KMS-11 (cell line): ENCODE data around the gene IGLON5.

ENCODE experiments used
- H2AFZ ChIP-seq: fragments of 200-600 bp; sonication (generic); 2 replicates; pipeline ENCODE4 v1.6.1; 2016; ENCODE audit warnings: antibody characterized with exemption, mixed run types, low read depth
- H3K27ac ChIP-seq: fragments of 200-600 bp; sonication (generic); 2 replicates; pipeline ENCODE4 v1.6.1; 2016; ENCODE audit warnings: mild to moderate bottlenecking, mixed run types
- H3K27me3 ChIP-seq: fragments of 200-600 bp; sonication (generic); 2 replicates; pipeline ENCODE4 v1.6.1; 2017; ENCODE audit warnings: mild to moderate bottlenecking, low read depth, mixed run types, moderate library complexity; ENCODE audit not compliant: insufficient read depth
- H3K36me3 ChIP-seq: fragments of 200-600 bp; sonication (generic); 2 replicates; pipeline ENCODE4 v1.6.1; 2017; ENCODE audit warnings: mild to moderate bottlenecking, mixed run types; ENCODE audit not compliant: insufficient read depth
- H3K4me1 ChIP-seq: fragments of 200-600 bp; sonication (generic); 2 replicates; pipeline ENCODE4 v1.6.1; 2016; ENCODE audit warnings: mild to moderate bottlenecking, low read depth, mixed run types; ENCODE audit not compliant: poor library complexity, severe bottlenecking
- H3K4me2 ChIP-seq: fragments of 200-600 bp; sonication (generic); 2 replicates; pipeline ENCODE4 v1.7.0; 2016; ENCODE audit warnings: mild to moderate bottlenecking, mixed run types
- H3K4me3 ChIP-seq: fragments of 200-600 bp; sonication (generic); IDR thresholded peaks from 2 replicates; pipeline ENCODE4 v1.6.1; 2017; ENCODE audit warnings: low read depth, low read length, mixed read lengths; ENCODE audit not compliant: insufficient read depth
- H3K79me2 ChIP-seq: fragments of 200-600 bp; sonication (generic); 2 replicates; pipeline ENCODE4 v1.6.1; 2016; ENCODE audit warnings: low read depth, mixed run types; ENCODE audit not compliant: insufficient read depth
- H3K9ac ChIP-seq: fragments of 200-600 bp; sonication (generic); 2 replicates; pipeline ENCODE4 v1.6.1; 2016; ENCODE audit warnings: mild to moderate bottlenecking, mixed run types
- H4K20me1 ChIP-seq: fragments of 200-600 bp; sonication (generic); 2 replicates; pipeline ENCODE4 v1.6.1; 2016; ENCODE audit warnings: mild to moderate bottlenecking, mixed run types; ENCODE audit not compliant: insufficient read depth
- CTCF ChIP-seq: fragments of 200-600 bp; sonication (generic); conservative IDR thresholded peaks from 2 replicates; pipeline ENCODE4 v1.6.1; 2017; ENCODE audit warnings: low read depth, mild to moderate bottlenecking, antibody characterized with exemption, low read length, moderate library complexity, mixed read lengths

The IGLON5 gene

DNA sequence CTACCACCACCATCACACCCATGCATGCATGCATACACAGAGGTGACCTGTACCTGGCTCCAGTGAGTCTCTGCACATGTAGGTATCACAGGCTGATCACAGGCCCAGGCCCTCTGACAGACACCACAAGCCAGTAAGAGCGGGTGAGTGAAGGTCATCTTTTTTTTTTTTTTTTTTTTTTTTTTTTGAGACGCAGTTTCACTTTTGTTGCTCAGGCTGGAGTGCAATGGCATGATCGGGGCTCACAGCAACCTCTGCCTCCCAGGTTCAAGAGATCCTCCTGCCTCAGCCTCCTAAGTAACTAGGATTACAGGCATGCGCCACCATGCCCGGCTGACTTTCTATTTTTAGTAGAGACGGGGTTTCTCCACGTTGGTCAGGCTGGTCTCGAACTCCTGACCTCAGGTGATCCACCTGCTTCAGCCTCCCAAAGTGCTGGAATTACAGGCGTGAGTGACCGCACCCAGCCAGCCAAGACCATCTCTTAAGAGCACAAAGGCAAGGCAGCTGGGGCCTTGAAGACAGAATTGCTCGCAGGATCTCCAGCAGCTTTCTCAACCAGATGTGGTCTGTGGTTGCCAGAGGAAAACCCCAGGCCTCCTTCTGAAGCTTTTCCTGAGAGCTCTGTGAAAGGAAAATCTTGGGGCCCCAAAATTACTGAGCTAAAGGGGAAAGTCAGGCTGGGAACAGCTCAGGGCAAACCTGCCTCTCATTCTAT lies 64.2 kb downstream of the IGLON5 start:
- H3K4me3 ChIP-seq = no peak overlapping the region
- no peaks in the 10 kb centered on the region for H3K27me3 ChIP-seq
- no peaks in the 10 kb centered on the region for H3K4me1 ChIP-seq
- TF ChIP-seq CTCF = no peak
- H3K27ac ChIP-seq = no peak overlapping the region
- H3K4me2 ChIP-seq = no peak overlapping the region
- H3K79me2 ChIP-seq = no peaks in the 10 kb centered on the region
- H4K20me1 ChIP-seq = no peaks in the 10 kb centered on the region
- no peaks in the 10 kb centered on the region for H3K36me3 ChIP-seq
- H2AFZ ChIP-seq = no peak overlapping the region
- H3K9ac ChIP-seq = no peak overlapping the region

DNA sequence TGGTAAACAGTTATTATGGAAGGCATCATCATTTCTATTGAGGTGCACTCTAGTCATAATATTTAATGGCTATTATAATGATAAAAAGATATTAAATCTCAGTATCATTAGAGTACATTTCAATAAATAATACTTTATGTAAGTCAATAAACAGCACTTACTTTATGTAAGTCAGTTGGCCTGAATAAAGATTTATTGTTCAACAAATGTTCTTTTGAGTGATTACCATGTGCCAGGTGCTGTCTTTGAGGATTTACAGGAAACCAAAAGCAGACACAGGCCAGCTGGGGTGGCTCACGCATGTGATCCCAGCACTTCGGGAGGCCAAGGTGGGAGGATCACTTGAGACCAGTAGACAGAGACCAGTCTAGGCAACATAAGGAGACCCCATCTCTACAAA lies 66.0 kb downstream of the IGLON5 start:
- no peaks in the 10 kb centered on the region for H3K4me1 ChIP-seq
- no peak overlapping the region for H3K4me3 ChIP-seq
- H2AFZ ChIP-seq = no peak overlapping the region
- H3K4me2 ChIP-seq = no peak overlapping the region
- H3K36me3 ChIP-seq = no peaks in the 10 kb centered on the region
- no peaks in the 10 kb centered on the region for H3K79me2 ChIP-seq
- no peaks in the 10 kb centered on the region for H4K20me1 ChIP-seq
- TF ChIP-seq CTCF = no peak
- H3K27me3 ChIP-seq = no peaks in the 10 kb centered on the region
- H3K9ac ChIP-seq = no peak overlapping the region
- no peak overlapping the region for H3K27ac ChIP-seq

GRCh38 chr19:51380379-51380778 lies 68.9 kb downstream of the IGLON5 start:
- Histone ChIP-seq H3K4me2 (no peak overlapping the region), H3K27ac (no peak overlapping the region), H3K36me3 (no peaks in the 10 kb centered on the region), H3K9ac (no peak overlapping the region), H3K79me2 (no peaks in the 10 kb centered on the region), H3K4me3 (no peak overlapping the region), H4K20me1 (no peaks in the 10 kb centered on the region), H3K4me1 (no peaks in the 10 kb centered on the region), H3K27me3 (no peaks in the 10 kb centered on the region), H2AFZ (no peak overlapping the region)
- no peak for TF ChIP-seq CTCF
